ENCODE data around the gene RGL1.

DNA sequence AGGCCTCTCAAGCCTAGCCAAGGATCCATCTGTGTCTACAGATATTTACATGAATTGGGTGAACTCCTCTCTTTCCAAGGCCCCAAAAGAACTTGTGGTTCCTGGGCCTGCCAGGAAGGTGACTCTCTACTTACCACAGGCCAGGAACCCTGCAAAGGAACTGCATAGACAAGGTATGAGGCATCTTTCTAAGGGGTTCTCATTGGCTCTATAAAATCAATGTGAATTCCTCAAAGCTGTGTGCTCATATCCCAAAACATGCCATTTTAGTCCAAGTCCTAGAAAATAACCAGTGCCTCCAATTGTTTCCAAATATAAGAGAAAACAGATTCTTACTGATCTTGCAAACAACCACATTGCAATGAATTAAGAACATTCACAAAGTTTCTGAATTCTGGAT lies 39.9 kb upstream of the RGL1 start:
- TF ChIP-seq POLR2A (IDR thresholded peaks at IDR 0.05; ENCODE audit: low read depth, low read length), result no peak
- TF ChIP-seq POLR2AphosphoS5 (IDR thresholded peaks at IDR 0.05; ENCODE audit: low read depth, low read length), result no peak
- no peak for TF ChIP-seq TAF1 (IDR thresholded peaks at IDR 0.05; ENCODE audit: borderline replicate concordance, low read depth, low read length)
